Measurements from ENCODE around the gene ITK. TPM values are rescaled to one million over a fixed set of nuclear protein-coding genes. Genes with fewer than 3 reads are reported as not detected.

Gene ITK
- polyA plus RNA-seq, 1 donor (not counting 4 experiments of a cell fraction or from before 2014, with no cell fraction given), result not detected

GRCh38 chr5:157148734-157149615 lies 31.7 kb upstream of the ITK start:
- no peaks in the 10 kb centered on the region for H3K79me2 ChIP-seq (ENCODE audit: control insufficient read depth, insufficient read depth, low read length)
- no peak overlapping the region for H2AFZ ChIP-seq (ENCODE audit: control insufficient read depth, low read length)
- no peak for FAIRE-seq
- no peak for DNase-seq (ENCODE audit: low read depth, low spot score)
- H3K4me3 ChIP-seq (ENCODE audit: control insufficient read depth in 2 of 3, extremely low read depth in 1 of 3, insufficient read depth in 2 of 3, low read depth in 1 of 3, low read length in 3 of 3), result no peak overlapping the region
- no peak overlapping the region for H3K27ac ChIP-seq (ENCODE audit: control insufficient read depth, insufficient read depth, low read length)
- no peaks in the 10 kb centered on the region for H3K9me3 ChIP-seq (ENCODE audit: control insufficient read depth, low read depth, low read length)
- dilution Hi-C loops (cut with MboI; ENCODE audit: extremely low pct_ligation_motif_present, low sequenced_read_pairs), result no loop called here
- no peaks in the 10 kb centered on the region for H3K4me1 ChIP-seq (ENCODE audit: control insufficient read depth, extremely low read depth, insufficient read depth, low read length)
- H3K9me1 ChIP-seq (ENCODE audit: control insufficient read depth, extremely low read depth, insufficient read depth, low read length), result no peaks in the 10 kb centered on the region
- H3K27me3 ChIP-seq (ENCODE audit: control insufficient read depth, extremely low read depth, insufficient read depth, low read length), result no peaks in the 10 kb centered on the region
- no peak overlapping the region for H3K4me2 ChIP-seq (ENCODE audit: control insufficient read depth, extremely low read depth, insufficient read depth, low read depth, low read length)
- no peaks in the 10 kb centered on the region for H3K36me3 ChIP-seq (ENCODE audit: control insufficient read depth in 2 of 2, extremely low read depth in 1 of 2, insufficient read depth in 2 of 2, low read length in 2 of 2)
- no peak overlapping the region for H3K9ac ChIP-seq (ENCODE audit: control insufficient read depth, extremely low read depth, insufficient read depth, low read length)
- no peaks in the 10 kb centered on the region for H4K20me1 ChIP-seq (ENCODE audit: control insufficient read depth, extremely low read depth, insufficient read depth, low read length)
- TF ChIP-seq CTCF (optimal IDR thresholded peaks at IDR 0.05 in 1 of 3, IDR thresholded peaks at IDR 0.05 in 1 of 3, conservative IDR thresholded peaks at IDR 0.05 in 1 of 3; ENCODE audit: extremely low read depth in 1 of 3, insufficient read depth in 2 of 3, low read length in 3 of 3), result peak; percentile 74 to 79 (median 76)
- no peak for TF ChIP-seq EZH2 (IDR thresholded peaks at IDR 0.05; ENCODE audit: low read length)

GRCh38 chr5:157150995-157151394 lies 29.6 kb upstream of the ITK start:
- H4K20me1 ChIP-seq (ENCODE audit: control insufficient read depth, extremely low read depth, insufficient read depth, low read length), result no peaks in the 10 kb centered on the region
- no peak overlapping the region for H2AFZ ChIP-seq (ENCODE audit: control insufficient read depth, low read length)
- H3K9ac ChIP-seq (ENCODE audit: control insufficient read depth, extremely low read depth, insufficient read depth, low read length), result no peak overlapping the region
- H3K4me2 ChIP-seq (ENCODE audit: control insufficient read depth, extremely low read depth, insufficient read depth, low read depth, low read length), result no peak overlapping the region
- no peaks in the 10 kb centered on the region for H3K9me1 ChIP-seq (ENCODE audit: control insufficient read depth, extremely low read depth, insufficient read depth, low read length)
- no peak overlapping the region for H3K27ac ChIP-seq (ENCODE audit: control insufficient read depth, insufficient read depth, low read length)
- no peak for TF ChIP-seq CTCF (optimal IDR thresholded peaks at IDR 0.05 in 1 of 3, IDR thresholded peaks at IDR 0.05 in 1 of 3, conservative IDR thresholded peaks at IDR 0.05 in 1 of 3; ENCODE audit: extremely low read depth in 1 of 3, insufficient read depth in 2 of 3, low read length in 3 of 3)
- no peak for TF ChIP-seq EZH2 (IDR thresholded peaks at IDR 0.05; ENCODE audit: low read length)
- dilution Hi-C loops (cut with MboI; ENCODE audit: extremely low pct_ligation_motif_present, low sequenced_read_pairs), result no loop called here
- H3K79me2 ChIP-seq (ENCODE audit: control insufficient read depth, insufficient read depth, low read length), result no peaks in the 10 kb centered on the region
- H3K36me3 ChIP-seq (ENCODE audit: control insufficient read depth in 2 of 2, extremely low read depth in 1 of 2, insufficient read depth in 2 of 2, low read length in 2 of 2), result no peaks in the 10 kb centered on the region
- H3K4me1 ChIP-seq (ENCODE audit: control insufficient read depth, extremely low read depth, insufficient read depth, low read length), result no peaks in the 10 kb centered on the region
- DNase-seq (ENCODE audit: low read depth, low spot score), result no peak
- H3K27me3 ChIP-seq (ENCODE audit: control insufficient read depth, extremely low read depth, insufficient read depth, low read length), result no peaks in the 10 kb centered on the region
- no peak for FAIRE-seq
- no peak overlapping the region for H3K4me3 ChIP-seq (ENCODE audit: control insufficient read depth in 2 of 3, extremely low read depth in 1 of 3, insufficient read depth in 2 of 3, low read depth in 1 of 3, low read length in 3 of 3)
- H3K9me3 ChIP-seq (ENCODE audit: control insufficient read depth, low read depth, low read length), result no peaks in the 10 kb centered on the region
